Activated T-cell treated with anti-CD3 and anti-CD28 coated beads for 1 hour (primary cell): ENCODE data around the gene MT1G.
A peak's percentile ranks its signal among the peaks of the same experiment; 100 is the strongest.
"Not testable (repeated sequence)": the region's sequence is repeated elsewhere in the genome, so short reads cannot be mapped to it uniquely, and the experiment has no call there.

Experiments
- DNase-seq: peaks from one replicate; pipeline ENCODE4 v3.0.0-alpha.2; 2020; ENCODE audit warnings: low read depth

The MT1G gene

DNA sequence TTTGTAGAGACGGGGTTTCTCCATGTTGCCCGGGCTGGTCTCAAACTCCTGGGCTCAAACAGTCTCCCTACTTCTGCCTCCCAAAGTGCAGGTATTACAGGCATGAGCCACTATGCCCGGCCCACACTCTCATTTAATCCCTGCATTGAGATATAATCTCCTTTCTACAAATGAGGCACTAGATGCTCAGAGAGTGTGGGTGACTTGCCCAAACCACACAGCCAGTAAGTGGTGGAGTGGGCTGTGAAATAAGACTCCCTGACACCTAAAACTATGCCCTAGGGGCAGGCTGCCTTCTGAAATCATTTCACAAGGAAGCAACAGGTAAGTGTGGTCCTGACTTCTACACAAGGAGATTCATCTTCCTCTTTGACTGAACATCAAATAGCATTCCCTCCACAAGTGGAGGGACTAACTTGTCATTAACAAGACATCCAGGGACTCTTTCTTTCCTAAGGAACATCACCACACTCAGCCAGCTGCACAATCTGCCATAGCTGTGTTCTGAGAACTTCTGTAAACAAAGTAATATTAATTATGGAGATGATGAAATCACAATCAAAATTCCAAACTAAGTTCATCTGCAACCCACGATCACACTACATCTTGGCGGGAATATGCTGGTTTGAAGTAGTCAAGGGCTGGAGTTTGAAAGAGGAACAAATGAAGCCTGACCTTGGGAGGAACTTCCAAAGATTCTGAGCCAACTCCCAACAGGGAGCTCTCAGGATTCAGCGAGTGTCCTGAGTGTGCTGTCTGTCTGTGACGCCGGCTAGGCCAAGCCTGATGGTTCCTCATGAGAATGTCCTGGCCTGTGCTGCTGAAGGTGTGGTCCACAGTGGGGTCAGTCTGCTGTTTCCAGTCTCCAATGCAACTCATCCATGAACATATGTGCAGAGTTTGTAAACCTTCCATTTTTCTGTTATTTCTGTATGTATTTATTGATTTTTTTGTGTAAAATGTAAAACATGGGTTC, 2.3 kb downstream of the MT1G start:
- not testable (repeated sequence) for DNase-seq

DNA sequence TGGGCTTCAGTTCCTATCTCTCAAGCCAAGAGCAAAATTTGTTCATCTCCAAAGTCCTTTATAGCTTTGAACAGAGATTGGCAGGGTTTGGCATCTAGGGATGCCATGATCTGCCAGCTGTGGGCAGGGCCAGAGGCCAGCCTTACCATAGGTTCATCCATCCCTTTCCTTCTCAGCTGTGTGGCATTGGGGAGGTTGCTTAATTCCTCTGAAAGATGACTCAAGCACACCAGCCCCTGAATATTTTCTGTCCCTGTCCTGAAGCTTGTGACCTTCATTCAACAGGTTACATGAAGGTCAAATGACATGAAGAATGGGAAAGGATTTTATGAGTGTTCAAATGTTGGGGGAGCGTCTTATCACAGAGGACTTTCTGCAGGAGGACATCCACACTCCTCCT, 3.4 kb downstream of the MT1G start:
- DNase-seq, result no peak

DNA sequence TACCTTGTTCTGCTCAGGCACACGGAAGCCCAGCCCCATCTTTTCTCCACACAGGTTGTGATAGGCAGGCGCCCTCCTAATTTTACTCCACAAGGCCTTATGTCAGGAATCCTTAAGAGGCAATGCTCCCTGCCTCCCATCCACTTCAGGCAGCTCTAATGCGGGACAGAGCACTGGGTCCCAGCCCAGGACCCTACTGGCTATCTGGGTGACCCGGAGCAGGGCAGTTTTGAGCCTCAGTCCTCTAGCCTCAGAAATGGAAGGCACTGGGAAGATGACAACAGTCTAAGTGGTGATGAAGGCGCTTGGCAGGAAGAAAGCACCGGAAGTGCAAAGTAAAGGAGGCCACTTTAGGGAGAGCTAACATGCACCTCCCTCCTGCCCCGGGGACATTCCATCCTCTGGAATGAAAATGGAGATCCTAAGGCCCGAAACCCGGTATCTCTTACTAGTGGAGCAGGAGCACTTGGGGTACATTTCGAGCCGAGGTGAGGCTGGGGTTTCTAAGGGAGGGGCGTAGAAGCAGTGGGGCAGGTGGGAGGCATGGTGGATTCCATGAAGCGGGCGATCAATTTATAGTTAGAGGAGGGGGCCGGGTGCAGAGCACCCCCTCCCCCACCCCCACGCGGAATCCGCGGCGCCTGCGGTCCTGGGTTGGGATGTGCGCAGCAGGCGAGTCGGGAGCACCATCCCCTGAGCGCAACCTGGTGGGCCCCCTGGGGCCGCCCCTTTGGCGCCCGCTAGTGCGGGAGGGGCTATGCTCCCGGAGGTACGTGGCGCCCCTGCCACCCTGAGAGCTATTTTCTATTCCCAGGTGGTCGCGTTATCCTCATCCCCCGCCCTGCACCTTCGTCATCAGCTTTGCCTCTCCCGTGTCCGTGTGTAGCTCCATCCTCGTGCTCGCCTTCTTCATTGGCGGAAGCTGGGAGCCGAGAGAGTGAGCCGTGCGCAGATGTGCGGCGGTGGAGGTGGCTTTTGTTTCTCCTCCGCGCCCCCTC, 5.2 kb downstream of the MT1G start:
- DNase-seq, result no peak

- no peak for DNase-seq
These were observed 9.5 kb downstream of the MT1G start for GRCh38 chr16:56658327-56658875.

DNA sequence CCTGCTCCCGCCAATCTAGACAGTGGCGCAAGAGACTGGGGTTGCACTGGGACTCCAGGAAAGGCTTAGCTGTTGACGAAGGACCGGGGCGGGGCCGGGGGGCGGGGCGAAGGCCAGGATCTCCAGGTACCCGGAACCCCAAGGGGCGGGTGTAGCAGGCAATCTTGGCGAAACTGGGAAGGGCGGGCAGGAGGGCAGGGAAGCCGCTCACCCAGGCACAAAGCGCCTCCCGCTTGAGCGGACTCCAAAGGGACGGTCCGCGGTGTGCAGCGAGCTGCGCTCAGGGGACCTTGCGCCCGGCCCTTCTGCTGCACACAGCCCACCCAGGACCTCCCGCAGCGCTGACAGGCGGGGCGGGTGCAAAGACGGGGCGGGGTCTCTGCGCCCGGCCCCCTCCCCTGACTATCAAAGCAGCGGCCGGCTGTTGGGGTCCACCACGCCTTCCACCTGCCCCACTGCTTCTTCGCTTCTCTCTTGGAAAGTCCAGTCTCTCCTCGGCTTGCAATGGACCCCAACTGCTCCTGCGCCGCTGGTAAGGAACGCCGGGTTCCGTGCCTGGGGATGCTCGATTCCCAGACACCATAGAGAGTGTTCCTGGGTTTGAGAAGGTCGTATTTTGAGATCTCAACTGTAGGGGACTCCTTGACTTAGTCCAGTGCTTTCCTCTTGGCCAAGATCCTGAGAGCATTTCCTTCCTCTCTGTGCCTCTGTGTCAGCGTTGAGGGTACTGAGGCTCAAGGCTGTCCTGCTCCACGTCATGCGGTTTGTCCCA, 10.1 kb downstream of the MT1G start, which contains the start of gene MT1F:
TSS of gene MT1F (plus strand) at position 405 of the 772 bp plus-strand sequence. CDS start at position 505, 100 bp downstream.
- DNase-seq, result peak; percentile 59

GRCh38 chr16:56653218-56653617, 14.6 kb downstream of the MT1G start:
- no peak for DNase-seq

GRCh38 chr16:56652600-56652999, 15.3 kb downstream of the MT1G start:
- DNase-seq, result no peak

GRCh38 chr16:56651586-56651985, 16.3 kb downstream of the MT1G start, which contains the start of gene MT1B:
TSS of gene MT1B (plus strand) at chr16:56651886. CDS start at chr16:56651954, 68 bp downstream.
- no peak for DNase-seq

GRCh38 chr16:56649820-56650219, 18.0 kb downstream of the MT1G start:
- DNase-seq, result no peak

DNA sequence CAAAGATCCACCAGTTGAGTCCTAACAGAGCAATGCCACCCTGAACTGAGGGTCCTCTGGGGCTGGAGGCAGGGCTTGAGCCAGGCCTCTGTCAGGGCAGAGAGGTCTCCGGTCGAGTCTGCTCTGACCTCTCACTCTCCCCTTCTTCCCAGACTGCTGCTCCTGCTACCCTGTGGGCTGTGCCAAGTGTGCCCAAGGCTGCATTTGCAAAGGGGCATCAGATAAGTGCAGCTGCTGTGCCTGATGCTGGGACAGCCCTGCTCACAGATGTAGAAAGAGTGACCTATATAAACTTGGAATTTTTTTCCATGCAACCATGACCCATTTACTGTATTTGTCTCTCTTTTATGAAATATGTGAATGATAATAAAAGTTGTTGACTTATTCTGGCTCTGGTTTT, 18.6 kb downstream of the MT1G start:
- DNase-seq, result no peak

DNA sequence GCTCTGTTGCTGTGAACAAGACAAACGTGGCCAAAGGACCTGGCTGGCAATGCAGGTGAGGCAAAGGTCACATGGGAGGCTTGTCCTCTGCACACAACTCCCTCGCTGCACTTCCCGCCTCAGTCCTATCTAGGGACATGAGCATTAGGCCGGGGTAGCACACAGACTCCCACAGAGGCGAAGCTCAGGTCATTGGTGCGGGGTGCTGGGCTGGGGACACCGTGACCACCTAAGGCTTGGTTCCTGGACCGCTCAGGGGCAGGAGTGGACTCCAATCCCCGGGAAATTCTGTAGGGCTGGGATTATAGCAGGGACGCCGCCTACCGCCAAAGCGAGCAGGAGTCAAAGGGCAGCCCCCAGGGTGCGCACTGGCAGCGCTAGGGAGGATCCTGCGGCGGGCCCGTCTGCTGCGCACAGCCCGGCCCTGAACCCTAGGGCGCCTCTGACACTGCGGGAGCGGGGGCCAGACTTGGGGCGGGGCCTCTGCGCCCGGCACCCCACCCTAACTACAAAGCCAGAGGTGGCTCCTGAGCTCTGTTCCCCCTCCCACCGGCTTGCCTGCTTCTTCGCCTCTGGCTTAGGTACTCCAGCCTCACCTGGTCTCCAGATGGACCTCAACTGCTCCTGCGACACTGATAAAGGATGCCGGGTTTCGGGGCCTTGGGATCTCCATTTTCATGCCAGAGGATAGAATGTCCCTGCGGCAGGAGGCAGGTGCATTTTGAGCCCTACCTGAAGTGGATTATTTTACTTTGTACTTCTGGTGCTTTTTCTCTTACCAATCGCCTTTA, 20.0 kb downstream of the MT1G start:
- DNase-seq, result no peak

DNA sequence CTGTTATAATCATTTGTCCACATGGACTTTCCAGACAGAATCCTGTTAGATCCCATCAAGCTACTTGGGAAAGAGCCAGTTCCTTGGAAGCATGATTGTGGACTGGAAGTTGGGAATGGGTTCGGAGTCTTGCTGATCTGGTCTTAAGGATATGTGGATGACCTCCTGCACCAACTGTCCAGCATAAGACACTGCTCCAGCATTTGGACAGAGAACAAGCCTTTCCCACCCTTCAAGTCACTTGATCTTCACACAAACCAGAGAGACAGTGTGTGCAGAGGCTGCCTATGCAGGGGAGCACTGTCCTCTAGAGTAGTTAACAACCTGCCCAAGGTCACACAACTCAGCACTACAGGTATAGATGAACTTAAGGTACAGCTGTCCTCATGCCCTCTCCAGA, 22.0 kb downstream of the MT1G start:
- DNase-seq, result no peak

DNA sequence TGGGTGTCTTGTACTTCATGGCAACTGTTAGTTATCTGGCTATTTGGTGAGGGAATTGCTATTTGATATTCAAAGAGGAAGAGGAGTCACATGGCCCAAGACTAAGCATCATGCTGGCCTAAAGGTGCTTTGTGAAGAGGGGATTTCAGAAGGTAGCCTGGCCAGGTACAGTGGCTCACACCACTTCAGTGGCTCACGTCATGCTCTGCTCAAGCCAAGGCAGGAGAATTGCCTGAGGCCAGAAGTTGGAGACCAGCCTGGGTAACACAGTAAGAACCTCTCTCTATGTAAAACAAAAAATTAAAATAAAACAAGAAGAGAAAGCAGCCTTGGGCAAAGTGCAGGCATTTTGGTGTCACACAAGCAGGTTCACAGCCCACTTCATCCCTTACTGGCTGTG, 22.6 kb downstream of the MT1G start:
- no peak for DNase-seq

- DNase-seq, result no peak
These were observed 24.0 kb downstream of the MT1G start for GRCh38 chr16:56643833-56644232.

DNA sequence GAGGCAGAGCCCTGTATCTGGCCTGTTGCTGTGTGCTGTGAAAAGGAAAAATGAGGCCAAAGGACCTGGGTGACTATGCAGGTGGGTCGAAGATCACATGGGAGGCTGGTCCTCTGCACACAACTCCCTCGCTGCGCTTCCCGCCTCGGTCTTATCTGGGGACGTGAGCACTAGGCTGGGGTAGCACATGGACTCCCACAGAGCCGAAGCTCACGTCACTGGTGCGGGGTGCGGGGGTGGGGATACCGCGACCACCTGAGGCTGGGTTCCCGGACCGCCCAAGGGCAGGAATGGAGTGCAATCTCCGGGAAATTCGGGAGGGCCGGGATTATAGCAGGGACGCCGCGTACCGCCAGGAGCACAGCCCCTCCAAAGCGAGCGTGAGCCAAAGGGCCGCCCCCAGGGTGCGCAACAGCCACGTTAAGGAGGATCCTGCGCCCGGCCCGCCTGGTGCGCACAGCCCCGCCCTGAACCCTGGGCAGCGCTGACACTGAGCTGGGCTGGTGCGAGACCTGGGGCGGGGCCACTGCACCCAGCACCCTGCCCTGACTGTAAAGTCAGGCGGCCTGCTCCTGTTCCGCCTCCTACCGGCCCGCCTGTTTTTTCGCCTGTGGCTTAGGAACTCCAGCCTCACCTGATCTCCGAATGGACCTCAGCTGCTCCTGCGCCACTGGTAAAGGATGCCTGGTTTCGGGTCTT, 24.6 kb downstream of the MT1G start:
- peak; percentile 56 for DNase-seq

GRCh38 chr16:56641166-56641565, 26.7 kb downstream of the MT1G start:
- no peak for DNase-seq

DNA sequence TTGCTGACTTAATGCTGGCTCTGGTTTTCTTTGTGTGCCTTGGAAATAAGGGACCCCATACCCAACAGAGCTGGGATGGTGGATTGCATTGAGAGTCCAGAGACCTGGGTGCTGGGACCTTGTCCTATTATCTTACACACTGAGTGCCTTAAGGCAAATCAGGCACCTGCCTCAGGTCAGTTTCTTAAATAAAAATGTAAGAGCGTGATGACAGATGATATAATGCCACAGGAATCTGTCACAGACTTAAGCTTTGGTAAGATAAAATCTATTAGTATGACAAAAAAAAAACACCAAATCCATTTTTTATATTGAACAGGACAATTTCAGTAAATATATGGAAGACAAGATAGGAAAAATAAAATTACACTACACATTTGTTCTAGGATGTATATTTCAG, 27.8 kb downstream of the MT1G start:
- no peak for DNase-seq

DNA sequence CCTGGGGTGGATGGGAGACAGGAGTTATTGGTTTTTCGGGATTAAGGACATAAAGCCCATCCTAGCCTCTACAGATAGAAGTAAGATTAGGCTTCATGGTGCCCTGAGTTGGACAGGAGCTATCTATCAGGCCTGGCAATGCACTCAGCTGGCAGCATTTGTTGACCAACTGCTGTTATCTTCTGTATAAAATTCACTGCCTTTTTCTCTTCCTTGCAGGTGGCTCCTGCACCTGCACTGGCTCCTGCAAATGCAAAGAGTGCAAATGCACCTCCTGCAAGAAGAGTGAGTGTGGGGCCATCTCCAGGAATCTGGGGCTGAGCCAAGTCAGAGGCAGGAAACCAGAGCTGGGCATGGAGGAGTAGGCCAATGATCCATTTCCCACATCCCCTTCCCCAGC, 28.8 kb downstream of the MT1G start:
- no peak for DNase-seq

DNA sequence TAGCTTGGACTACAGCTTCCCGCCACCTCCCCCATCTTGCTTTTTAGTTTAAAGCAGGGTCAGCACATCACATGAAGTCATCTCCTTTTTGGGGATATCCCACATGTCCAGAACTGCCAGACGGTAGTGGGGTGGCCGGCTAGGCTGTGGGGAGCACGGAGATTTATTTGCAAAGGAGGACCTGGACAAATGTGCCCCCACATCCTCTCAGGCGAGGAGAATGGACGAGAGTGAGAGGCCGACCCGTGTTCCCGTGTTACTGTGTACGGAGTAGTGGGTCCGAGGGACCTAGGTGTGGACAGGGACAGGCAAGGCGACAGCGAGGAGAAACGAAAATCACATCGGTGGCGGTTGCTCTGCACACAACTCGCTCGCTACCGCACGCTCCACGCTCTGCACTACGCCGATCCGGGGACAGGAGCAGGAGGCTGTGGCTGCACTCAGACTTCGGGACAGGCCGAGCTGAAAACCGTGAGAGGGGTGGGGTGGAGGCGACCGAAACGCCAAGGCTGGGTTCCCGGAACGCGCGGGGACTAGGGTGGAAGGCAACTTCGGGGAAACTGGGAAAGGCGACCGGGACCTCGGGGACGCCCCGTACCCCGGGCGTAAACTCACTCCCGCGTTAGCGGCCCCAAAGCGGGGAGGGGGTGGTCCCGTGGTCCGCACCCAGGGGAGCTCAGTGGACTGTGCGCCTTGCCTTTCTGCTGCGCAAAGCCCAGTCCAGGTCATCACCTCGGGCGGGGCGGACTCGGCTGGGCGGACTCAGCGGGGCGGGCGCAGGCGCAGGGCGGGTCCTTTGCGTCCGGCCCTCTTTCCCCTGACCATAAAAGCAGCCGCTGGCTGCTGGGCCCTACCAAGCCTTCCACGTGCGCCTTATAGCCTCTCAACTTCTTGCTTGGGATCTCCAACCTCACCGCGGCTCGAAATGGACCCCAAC, 29.8 kb downstream of the MT1G start, which contains the start of gene MT1A:
TSS of gene MT1A (plus strand) at position 853 of the 937 bp plus-strand sequence. CDS start at position 926, 73 bp downstream.
- DNase-seq, result no peak
